ENCODE measurements around the gene RAB4B.
A peak's percentile ranks its signal among the peaks of the same experiment; 100 is the strongest.
"Not testable (repeated sequence)": the region's sequence is repeated elsewhere in the genome, so short reads cannot be mapped to it uniquely, and the experiment has no call there.

Gene RAB4B

DNA sequence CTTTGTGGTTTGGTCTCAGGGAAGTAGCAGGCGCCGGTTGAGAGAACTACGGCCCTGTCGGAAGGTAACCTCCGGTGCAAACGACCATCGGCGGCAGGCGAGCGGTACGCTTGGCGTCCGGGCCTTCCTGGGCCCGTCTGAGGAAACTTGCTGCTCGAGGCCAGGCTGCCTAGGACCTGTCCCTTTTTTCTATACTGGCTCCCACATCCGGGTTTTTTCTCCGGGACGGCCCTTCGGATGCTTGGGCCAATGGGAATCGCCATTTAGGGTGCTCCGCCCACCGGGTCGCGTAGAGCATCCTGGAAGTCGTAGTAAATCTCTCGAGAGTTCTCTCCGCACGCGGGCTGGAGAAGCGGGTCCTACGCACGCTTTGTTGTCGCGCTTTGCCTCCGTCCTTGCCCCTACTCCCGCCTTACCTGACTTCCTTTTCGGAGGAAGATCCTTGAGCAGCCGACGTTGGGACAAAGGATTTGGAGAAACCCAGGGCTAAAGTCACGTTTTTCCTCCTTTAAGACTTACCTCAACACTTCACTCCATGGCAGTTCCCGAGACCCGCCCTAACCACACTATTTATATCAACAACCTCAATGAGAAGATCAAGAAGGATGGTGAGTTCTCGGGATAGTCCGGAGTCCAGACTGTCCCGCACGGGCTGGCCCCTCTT, 27.0 kb upstream of the RAB4B start, which contains the start of gene SNRPA:
Gene SNRPA (plus strand): TSS at position 330 of the 664 bp plus-strand sequence. CDS start 206 bp downstream, at position 536.
- DNase-seq (ENCODE audit: low read depth in 2 of 2) = peak; percentile 84 to 89

DNA sequence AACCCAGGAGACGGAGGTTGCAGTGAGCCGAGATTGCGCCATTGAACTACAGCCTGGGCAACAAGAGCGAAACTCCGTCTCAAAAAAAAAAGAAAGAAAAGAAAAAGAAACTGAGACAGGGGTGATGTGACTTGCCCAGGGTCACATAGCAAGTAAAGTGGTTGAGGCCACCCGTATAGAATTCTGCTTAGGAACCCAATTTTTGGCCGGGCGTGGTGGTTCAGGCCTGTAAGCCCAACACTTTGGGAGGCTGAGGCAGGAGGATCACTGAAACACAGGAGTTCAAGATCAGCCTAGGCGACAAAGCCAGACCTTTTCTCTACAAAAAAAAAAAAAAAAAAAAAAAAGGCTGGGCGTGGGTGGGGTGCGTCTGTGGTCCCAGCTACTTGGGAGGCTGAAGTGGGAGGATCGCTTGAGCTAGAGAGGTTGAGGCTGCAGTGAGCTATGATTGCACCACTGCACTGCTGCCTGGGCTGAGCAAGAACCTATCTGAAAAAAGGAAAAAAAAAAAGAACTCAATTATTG, 25.7 kb upstream of the RAB4B start:
- no peak for DNase-seq (ENCODE audit: low read depth in 2 of 2)

DNA sequence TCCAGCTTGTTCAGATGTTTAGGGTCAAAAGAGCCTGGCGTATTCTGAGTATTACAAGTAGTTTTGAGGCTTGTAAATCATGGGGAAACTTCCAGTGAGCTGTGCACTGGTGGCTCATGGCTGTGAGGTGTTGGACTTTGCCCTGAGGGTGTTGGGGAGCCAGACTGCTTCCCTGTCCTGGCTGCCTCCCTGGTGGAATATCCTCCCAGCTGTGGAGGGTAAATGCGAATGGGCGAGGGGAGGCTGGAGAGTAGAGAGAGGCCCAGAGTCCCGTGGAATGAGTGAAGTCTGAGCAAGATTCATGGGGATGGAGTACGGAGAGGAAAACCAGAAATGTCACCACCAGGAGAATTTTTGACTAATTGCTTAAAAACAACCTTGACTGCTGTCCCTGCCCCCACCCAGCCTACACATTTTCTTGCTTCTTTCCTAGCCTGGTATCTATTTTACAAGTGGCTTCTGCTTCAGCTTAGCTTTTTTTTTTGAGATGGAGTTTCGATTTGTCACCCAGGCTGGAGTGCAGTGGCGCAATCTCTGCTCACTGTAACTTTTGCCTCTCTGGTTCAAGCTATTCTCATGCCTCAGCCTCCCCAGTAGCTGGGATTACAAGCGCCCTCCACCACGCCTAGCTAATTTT, 23.3 kb upstream of the RAB4B start:
- no peak for DNase-seq (ENCODE audit: low read depth in 2 of 2)

DNA sequence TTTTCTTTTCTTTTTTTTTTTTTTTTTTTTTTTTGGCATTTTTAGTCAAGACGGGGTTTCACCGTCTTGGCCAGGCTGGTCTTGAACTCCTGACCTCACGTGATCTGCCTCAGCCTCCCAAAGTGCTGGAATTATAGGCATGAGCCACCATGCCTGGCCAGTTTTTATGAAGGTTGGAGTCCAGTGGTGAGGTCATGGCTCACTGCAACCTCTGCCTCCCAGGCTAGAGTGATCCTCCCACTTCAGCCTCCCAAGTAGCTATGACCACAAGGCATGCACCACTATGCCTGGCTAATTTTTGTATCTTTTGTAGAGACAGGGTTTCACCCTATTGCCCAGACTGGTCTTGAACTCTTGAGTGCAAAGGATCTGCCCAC, 22.8 kb upstream of the RAB4B start:
- DNase-seq (ENCODE audit: low read depth in 2 of 2) = no peak

DNA sequence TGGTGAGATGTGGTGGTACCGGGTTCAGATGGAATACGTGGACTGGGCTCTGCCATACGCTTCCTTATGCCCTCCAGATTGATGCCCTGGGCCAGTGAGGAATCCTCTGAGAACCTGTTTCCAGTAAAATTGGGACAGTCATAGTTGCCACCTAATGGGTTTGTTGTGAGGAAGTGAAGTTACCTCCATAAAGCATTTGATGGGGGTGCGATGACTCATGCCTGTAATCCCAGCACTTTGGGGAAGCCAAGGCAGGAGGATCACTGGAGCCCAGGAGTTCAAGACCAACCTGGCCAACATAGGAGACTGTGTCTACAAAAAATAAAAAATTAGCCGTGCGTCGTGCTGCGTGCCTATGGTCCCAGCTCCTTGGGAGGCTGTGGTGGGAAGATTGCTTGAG, 22.3 kb upstream of the RAB4B start:
- DNase-seq (ENCODE audit: low read depth in 2 of 2) = no peak

DNA sequence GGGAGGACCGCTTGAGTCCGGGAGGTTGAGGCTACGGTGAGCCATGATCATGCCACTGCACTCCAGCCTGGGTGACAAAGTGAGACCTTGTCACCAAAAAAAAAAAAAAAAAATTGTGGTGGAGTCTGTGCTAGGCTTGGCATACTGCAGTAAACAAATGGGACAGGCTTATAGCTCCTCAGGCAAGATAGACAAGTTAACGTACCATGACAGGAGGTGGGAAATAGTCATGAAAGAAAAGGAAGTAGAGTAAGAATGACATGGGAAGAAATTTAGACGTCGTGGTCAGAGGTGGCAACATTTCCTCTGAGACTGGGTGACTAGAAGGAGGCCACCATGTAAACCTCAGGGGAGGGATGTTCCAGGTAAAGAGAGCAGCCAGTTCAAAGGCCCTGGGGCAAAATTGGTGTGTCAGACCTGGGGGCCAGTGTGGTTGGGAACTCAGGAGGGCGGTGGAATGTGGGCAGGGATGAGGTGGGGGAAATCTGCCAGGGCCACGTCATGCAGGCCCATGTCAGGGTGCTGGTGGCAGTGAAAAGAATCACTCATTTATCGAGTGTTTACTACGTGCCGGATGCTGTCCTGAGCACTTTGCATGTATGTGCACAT, 21.4 kb upstream of the RAB4B start:
- no peak for DNase-seq (ENCODE audit: low read depth in 2 of 2)

DNA sequence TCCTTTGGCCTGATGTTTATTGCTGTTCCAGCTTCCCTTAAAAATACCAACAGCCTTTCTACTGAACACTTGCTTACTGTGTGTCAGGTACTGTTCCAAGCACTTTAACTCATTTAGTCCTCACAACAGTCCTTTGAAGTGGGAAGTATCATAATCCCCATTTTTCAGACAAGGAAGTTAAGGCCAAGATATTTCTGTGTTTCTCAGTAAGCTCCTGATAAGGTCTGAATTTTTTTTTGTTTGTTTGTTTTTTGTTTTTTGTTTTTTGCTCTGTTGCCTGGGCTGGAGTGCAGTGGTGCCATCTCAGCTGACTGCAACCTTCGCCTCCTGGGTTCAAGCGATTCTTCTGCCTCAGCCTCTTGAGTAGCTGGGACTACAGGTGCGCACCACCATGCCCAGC, 19.6 kb upstream of the RAB4B start:
- no peak for DNase-seq (ENCODE audit: low read depth in 2 of 2)

DNA sequence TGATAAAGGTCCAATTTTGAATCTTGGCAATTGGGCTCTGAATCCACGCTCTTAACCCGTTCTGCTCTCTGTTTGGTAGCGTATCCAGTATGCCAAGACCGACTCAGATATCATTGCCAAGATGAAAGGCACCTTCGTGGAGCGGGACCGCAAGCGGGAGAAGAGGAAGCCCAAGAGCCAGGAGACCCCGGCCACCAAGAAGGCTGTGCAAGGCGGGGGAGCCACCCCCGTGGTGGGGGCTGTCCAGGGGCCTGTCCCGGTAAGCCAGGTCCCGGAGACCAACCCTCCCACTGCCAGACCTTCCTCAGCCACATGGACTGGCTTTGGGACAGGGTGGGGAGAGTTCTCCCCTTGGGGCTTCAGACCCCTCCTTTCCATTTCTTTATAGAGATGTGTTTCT, 18.7 kb upstream of the RAB4B start:
- DNase-seq (ENCODE audit: low read depth in 2 of 2) = no peak

DNA sequence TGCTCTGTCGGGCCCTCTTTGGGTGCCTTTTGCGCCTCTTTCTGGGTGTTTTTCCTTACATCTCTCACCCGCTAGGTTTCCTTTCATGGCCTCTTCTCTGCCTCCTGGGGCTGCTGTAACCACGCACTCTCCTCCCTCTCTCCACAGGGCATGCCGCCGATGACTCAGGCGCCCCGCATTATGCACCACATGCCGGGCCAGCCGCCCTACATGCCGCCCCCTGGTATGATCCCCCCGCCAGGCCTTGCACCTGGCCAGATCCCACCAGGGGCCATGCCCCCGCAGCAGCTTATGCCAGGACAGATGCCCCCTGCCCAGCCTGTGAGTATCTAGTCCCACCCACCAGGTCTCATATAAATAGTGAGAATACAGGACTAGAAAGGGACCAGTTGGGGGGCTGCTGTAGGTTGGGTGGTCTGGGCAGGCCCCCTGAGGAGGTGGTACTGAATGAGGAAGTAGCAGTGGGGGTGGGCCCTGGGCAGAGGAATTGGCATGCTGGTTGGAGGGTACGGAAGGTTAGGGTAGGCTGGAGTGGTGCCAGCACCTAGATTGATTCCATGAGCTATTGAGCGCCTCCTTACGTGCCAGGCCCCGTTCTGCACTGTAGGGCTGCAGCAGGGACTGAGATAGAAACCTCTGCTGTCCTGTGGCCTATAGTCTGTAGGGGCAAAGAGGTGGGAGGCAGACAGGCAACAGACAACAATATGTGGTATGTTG, 15.1 kb upstream of the RAB4B start:
- no peak for DNase-seq (ENCODE audit: low read depth in 2 of 2)

DNA sequence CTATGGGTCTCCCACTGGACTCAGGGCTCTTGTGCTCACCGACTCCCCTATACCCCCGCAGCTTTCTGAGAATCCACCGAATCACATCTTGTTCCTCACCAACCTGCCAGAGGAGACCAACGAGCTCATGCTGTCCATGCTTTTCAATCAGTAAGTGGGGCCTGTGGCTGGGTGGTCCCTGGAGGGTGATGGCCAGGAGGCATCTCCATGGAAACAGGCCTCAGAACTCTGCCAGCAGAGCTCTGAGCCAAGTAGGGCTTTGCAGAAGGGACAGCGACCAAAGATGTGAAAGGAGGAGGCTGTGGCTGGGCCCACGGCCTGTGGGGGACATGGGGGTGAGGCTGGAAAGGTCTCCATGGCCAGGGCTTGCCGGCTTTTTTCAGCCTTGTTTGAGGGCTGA, 14.5 kb upstream of the RAB4B start:
- no peak for DNase-seq (ENCODE audit: low read depth in 2 of 2)

DNA sequence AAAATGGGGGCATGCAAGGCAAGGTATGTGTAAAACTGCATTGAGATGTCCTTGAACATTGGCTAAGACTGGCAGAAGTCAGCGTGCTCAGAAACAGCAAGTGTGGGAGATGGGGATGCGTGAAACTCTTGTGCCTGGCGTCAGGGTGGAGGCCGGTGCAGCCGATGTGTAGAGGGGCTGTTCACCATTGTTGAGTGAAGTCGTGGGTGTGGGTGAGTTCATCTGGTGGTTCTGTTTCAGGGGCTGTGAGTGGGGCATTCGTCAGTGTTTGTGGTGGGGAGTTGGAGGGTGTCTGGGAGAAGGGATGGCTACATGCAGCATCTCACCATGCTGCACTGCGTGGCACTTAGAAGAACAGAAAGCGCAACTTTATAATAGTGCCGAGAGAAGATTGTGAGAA, 14.1 kb upstream of the RAB4B start:
- DNase-seq (ENCODE audit: low read depth in 2 of 2) = no peak

DNA sequence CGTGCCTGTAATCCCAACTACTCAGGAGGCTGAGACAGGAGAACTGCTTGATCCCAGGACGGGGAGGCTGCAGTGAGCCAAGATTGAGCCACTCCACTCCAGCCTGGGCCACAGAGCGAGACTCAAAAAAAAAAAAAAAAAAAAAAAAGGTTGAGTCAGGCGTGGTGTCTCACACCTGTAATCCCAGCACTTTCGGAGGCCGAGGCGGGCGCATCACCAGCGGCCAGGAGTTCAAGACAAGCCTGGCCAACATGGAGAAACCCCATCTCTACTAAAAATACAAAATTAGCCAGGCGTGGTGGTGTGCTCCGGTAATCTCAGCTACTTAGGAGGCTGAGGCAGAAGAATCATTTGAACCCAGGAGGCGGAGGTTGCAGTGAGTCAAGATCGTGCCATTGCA, 11.7 kb upstream of the RAB4B start:
- not testable (repeated sequence) for DNase-seq (ENCODE audit: low read depth in 2 of 2)

DNA sequence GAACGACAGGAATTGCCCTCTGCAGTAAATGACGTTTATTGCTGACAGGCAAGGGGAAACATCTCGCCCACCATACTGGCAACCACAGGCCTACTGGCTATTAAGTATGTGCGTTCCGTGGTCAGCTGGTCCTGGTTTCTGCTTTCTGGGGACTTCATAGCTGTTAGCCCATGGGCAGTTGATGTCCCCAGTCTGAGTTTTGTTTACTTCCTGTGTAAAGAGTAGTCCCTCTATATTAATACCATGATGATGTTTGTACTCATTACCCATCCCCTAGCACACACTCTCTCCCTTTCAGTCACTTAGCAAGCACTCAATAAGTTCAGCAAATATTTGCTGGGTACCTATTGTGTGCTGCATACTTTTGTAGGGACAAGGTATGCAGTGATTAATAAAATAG, 9.2 kb upstream of the RAB4B start:
- no peak for DNase-seq (ENCODE audit: low read depth in 2 of 2)

DNA sequence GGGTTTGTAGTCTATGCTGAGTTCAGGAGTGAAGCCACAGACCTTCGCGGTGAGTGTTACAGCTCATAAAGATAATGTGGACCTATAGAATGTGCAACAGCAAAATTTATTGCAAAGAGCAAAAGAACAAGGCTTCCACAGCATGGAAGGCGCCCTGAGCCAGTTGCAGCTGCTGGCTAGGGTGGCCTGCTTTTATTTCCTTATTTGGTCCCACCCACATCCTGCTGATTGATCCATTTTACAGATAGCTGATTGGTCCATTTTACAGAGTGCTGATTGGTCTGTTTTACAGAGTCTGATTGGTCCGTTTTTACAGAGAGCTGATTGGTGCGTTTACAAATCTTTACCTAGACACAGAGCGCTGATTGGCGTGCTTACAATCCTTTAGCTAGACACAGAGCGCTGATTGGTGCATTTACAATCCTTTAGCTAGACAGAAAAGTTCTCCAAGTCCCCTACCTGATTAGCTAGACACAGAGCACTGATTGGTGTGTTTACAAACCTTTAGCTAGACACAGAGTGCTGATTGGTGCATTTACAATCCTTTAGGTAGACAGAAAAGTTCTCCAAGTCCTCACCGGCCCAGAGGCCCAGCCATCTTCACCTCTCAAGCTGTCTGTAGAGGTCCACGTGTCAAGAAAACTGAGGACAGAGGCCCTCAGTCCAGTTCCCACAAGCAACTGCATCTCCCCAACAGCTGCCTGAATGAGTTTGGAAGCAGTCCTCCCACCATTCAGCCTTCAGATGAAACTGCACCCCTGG, 6.8 kb upstream of the RAB4B start:
- DNase-seq (ENCODE audit: low read depth in 2 of 2) = not testable (repeated sequence)

DNA sequence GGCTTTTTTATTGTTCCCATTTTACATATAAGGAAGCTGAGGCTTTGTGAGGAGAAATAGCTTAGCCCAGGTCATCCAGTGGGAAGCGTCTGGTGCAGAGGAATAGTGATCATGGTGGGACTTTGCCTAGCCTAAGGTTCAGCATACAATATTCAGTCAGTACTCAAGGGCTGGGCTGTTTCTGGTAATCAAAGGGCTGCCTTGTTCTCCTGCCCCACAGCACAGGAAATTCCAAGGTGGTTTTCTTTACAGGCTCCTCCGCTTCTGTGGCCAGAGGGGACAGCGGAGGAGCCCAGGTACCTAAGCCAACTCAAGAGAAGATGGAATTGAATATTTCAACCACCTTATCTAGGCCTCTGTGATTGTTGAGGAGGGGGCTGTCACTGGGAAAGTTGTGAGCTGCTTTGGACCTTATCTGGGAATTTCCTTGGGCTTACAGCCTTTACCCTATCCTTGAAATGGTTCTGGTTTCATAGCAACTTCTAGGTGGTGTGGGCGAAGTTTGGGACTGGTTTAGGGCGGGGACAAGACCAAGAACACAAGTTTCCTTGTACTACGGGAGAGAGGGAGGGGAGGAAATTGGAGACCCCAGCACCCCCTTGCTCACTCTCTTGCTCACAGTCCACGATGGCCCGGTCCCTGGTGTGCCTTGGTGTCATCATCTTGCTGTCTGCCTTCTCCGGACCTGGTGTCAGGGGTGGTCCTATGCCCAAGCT, 3.0 kb upstream of the RAB4B start, which contains the start of gene MIA:
Gene MIA (plus strand): TSS at position 606 of the 716 bp plus-strand sequence. CDS start 22 bp downstream, at position 628.
- DNase-seq (ENCODE audit: low read depth in 2 of 2) = no peak

DNA sequence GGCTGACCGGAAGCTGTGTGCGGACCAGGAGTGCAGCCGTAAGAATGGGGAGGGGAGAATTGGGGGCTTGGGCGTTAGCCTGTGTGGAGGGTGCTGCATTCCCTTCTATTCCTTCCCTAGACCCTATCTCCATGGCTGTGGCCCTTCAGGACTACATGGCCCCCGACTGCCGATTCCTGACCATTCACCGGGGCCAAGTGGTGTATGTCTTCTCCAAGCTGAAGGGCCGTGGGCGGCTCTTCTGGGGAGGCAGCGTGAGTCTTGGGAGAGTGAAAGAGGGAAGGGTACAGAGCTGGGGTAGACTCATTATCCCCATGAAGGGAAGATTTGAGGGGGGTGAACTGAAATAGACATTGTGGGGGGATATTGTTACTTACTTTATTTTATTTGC, 2.4 kb upstream of the RAB4B start:
- DNase-seq (ENCODE audit: low read depth in 2 of 2) = no peak

DNA sequence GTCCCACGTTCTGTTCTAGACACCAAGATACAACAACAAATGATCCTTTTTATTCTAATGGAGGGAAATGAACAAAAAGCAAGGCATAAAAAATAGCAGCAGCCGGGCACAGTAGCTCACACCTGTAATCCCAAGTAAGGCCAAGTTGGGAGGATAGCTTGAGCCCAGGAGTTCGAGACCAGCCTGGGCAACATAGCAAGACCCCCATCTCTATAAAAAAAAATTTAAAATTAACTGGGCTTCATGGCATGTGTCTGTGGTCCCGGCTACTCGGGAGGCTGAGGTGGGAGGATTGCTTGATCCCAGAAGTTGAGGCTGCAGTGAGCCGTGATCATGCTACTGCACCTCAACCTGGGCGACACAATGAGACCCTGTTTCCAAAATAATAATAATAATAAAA, 1.7 kb upstream of the RAB4B start:
- DNase-seq (ENCODE audit: low read depth in 2 of 2) = no peak

DNA sequence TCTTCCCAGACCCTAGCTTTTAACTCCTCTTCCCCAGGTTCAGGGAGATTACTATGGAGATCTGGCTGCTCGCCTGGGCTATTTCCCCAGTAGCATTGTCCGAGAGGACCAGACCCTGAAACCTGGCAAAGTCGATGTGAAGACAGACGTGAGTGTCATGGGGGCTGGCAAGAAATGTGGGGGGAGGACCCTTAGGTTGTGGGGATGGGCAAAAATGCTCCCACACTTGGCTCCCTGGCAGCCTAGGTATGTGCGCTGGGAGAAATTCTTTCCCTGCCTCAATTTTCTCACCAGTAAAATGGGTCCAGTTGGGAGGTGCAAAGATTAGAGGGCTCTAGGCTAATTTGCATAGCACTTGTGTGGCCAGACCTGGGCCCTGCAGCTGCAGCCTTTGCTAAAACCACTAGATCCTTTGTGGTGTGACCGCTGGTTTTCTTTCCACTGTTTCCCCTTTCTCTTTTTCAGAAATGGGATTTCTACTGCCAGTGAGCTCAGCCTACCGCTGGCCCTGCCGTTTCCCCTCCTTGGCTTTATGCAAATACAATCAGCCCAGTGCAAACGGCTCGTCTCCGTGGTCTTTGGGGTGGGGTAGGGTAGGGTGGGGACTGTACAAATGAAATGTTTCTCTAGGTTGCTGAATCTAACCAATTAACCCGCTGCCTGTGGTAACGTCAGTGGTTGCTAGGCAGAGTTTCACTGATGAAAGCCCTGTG, 959 bp upstream of the RAB4B start:
- peak; percentile 74 to 80 for DNase-seq (ENCODE audit: low read depth in 2 of 2)

DNA sequence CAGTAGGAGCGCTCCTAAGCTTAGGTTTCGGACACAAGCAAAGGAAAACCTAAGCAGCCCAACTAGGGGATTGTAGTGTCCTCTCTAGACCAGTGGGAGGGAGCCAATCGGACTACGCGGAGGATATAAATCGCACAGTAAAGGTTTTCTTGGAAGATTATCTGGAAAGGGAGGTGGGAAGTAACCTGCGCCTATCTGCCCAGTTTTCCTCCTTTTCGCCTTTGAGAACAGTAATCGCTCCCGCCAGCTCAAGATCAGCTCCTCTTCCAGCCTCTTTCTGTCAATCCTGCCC, 456 bp upstream of the RAB4B start:
- no peak for DNase-seq (ENCODE audit: low read depth in 2 of 2)

DNA sequence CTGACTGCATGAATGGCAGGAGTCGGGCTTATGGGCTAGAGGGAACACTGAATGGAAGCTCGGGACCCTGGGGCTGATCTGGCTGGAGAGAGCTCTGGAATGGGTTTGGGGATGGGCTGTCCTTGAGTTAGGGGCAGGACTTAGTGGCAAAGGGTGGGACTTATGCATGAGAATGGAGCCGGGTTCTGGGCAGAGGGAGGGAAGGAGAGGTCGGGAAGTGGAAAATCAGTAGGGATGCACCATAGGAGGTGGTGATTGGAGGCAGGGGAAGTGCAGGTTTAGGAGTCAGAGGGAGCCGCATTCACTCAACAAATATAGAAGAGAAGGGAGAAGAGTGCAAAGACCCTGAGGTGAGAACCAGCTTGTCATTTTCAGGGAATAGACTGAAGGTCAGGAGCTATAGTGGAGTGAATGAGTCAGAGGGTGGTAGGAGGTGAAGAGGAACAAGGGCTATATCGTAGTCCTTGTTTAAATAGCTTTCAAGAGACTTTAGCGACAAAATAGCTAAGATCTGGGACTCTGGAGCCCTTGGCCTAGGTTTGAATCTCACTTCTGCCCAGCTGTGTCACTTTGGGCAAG, 748 bp downstream of the RAB4B start:
- no peak for DNase-seq (ENCODE audit: low read depth in 2 of 2)
